K562 (cell line): ENCODE results near the gene JADE2.

Experiments used
- EZH2 ChIP-seq: IDR thresholded peaks from 2 replicates; pipeline ENCODE4 v1.6.1; 2012; ENCODE audit warnings: low read depth, mild to moderate bottlenecking, inconsistent platforms, low read length, borderline replicate concordance
- MAZ ChIP-seq, 2 experiments: fragments of 450-650 bp in 1 of 2; sonication (generic) in 1 of 2; formaldehyde crosslinking; IDR thresholded peaks in 1 of 2; conservative IDR thresholded peaks in 1 of 2; 2 replicates each; pipeline versions ENCODE4 v1.4.0 to v1.5.0; 2020; ENCODE audit warnings: mild to moderate bottlenecking in 1 of 2, missing genetic modification reagents in 1 of 2
- POLR2A ChIP-seq: fragments of 450-650 bp; conservative IDR thresholded peaks from 2 replicates; pipeline ENCODE4 v1.6.1; 2016
- RAD51 ChIP-seq: fragments of 450-650 bp; IDR thresholded peaks from 2 replicates; pipeline ENCODE4 v1.7.1; 2016; ENCODE audit warnings: low read depth, mild to moderate bottlenecking, borderline replicate concordance
- TCF7L2 ChIP-seq: fragments of 150-350 bp; IDR thresholded peaks from 2 replicates; pipeline ENCODE4 v1.6.1; 2016; ENCODE audit warnings: low read depth, mild to moderate bottlenecking, low read length, moderate library complexity
- ZFX ChIP-seq: sonication (generic); formaldehyde crosslinking; IDR thresholded peaks from 2 replicates; pipeline ENCODE4 v1.8.0; 2022; ENCODE audit warnings: mild to moderate bottlenecking, missing genetic modification reagents, moderate library complexity
- ZNF507 ChIP-seq: conservative IDR thresholded peaks from 2 replicates; pipeline ENCODE4 v1.6.1; 2017; ENCODE audit warnings: missing genetic modification characterization, missing compliant biosample characterization
- TF ChIP-seq, protein P1 (sequence below), 2 experiments: fragments of 450-650 bp; formaldehyde crosslinking in 1 of 2; IDR thresholded peaks; 2 replicates each; pipeline versions ENCODE4 v1.4.0 to v1.6.1; 2014 to 2020; ENCODE audit warnings: mild to moderate bottlenecking in 2 of 2, borderline replicate concordance in 1 of 2, low read depth in 1 of 2
- TF ChIP-seq, protein P2 (sequence below): conservative IDR thresholded peaks from 2 replicates; pipeline ENCODE4 v1.6.1; 2011; ENCODE audit warnings: low read depth, mild to moderate bottlenecking, low read length; ENCODE audit not compliant: control insufficient read depth
- TF ChIP-seq, protein P3 (sequence below), 2 experiments: fragments of 250-450 bp in 1 of 2; fragments of 450-650 bp in 1 of 2; sonication (Bioruptor Pico) in 1 of 2; IDR thresholded peaks; 2 replicates each; pipeline versions ENCODE4 v1.6.1 to v1.8.0; 2016 to 2021; ENCODE audit warnings: mild to moderate bottlenecking in 2 of 2, moderate library complexity in 2 of 2, missing compliant biosample characterization in 1 of 2, missing genetic modification characterization in 1 of 2

DNA sequence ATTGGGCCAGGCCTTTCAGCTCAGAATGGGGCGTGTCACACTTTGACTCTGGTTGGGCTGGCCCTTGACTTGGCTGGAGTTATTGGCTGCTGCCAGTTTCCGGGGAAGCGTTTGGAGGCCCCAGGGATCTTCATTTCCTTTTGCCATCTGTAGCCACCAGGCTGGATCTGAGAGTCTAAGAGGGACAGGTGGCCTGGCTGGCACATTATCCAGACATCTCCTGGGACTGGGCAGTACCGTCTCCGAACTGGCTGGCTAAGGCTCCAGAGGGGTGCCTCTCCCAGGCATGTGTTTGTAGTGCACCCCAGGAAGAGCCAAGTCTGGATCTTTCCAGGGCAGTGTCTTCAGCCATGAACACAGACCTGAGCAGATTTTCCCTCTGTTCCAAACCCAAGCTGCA, 9.7 kb upstream of the JADE2 start:
- TF ChIP-seq, protein P1, sequence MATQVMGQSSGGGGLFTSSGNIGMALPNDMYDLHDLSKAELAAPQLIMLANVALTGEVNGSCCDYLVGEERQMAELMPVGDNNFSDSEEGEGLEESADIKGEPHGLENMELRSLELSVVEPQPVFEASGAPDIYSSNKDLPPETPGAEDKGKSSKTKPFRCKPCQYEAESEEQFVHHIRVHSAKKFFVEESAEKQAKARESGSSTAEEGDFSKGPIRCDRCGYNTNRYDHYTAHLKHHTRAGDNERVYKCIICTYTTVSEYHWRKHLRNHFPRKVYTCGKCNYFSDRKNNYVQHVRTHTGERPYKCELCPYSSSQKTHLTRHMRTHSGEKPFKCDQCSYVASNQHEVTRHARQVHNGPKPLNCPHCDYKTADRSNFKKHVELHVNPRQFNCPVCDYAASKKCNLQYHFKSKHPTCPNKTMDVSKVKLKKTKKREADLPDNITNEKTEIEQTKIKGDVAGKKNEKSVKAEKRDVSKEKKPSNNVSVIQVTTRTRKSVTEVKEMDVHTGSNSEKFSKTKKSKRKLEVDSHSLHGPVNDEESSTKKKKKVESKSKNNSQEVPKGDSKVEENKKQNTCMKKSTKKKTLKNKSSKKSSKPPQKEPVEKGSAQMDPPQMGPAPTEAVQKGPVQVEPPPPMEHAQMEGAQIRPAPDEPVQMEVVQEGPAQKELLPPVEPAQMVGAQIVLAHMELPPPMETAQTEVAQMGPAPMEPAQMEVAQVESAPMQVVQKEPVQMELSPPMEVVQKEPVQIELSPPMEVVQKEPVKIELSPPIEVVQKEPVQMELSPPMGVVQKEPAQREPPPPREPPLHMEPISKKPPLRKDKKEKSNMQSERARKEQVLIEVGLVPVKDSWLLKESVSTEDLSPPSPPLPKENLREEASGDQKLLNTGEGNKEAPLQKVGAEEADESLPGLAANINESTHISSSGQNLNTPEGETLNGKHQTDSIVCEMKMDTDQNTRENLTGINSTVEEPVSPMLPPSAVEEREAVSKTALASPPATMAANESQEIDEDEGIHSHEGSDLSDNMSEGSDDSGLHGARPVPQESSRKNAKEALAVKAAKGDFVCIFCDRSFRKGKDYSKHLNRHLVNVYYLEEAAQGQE (IDR thresholded peaks at IDR 0.05; ENCODE audit: borderline replicate concordance) = no peak
- TF ChIP-seq, protein P1 (CRISPR knock-in tag; IDR thresholded peaks at IDR 0.05; ENCODE audit: low read depth) = no peak
- no peak for TF ChIP-seq RAD51
- TF ChIP-seq, protein P2, sequence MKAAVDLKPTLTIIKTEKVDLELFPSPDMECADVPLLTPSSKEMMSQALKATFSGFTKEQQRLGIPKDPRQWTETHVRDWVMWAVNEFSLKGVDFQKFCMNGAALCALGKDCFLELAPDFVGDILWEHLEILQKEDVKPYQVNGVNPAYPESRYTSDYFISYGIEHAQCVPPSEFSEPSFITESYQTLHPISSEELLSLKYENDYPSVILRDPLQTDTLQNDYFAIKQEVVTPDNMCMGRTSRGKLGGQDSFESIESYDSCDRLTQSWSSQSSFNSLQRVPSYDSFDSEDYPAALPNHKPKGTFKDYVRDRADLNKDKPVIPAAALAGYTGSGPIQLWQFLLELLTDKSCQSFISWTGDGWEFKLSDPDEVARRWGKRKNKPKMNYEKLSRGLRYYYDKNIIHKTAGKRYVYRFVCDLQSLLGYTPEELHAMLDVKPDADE = no peak
- TF ChIP-seq ZNF507 (tag) = no peak
- no peak for TF ChIP-seq MAZ (CRISPR knock-in tag; conservative IDR thresholded peaks at IDR 0.05 in 1 of 2, IDR thresholded peaks at IDR 0.05 in 1 of 2)
- TF ChIP-seq ZFX (CRISPR knock-in tag) = no peak
- no peak for TF ChIP-seq EZH2
- no peak for TF ChIP-seq POLR2A
- TF ChIP-seq, protein P3, sequence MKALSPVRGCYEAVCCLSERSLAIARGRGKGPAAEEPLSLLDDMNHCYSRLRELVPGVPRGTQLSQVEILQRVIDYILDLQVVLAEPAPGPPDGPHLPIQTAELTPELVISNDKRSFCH (CRISPR knock-in tag; IDR thresholded peaks at IDR 0.05) = no peak
- TF ChIP-seq, protein P3 (tag; IDR thresholded peaks at IDR 0.05) = no peak
- no peak for TF ChIP-seq TCF7L2
